Left cardiac atrium (tissue), 4 donors: ENCODE results near the gene NLRC3. TPM values are rescaled to one million over a fixed set of nuclear protein-coding genes. Genes with fewer than 3 reads are reported as not detected.

Source experiments
- ATAC-seq, 2 donors: fragments of 200-7000 bp; cut with Tn5 transposase; one replicate each; pipeline ENCODE4 v1.9.1; 2020; ENCODE audit warnings: mild to moderate bottlenecking in 2 of 2, moderate library complexity in 2 of 2
- DNase-seq: peaks from one replicate; pipeline ENCODE4 v3.0.0-alpha.2; 2020
- intact Hi-C, 2 donors: fragments of 100-400 bp; cut with DNase I; formaldehyde crosslinking; loops; one replicate each; pipeline versions ENCODE4 v1.14.1 to v1.15.1; 2022 to 2023
- total RNA-seq, 2 donors: library from RNA; stranded (reverse); fragmentation: NEBNext Ultra II Directional; extraction: Animal tissue kit (Norgen Biotek cat#: 25700); gene quantifications; one replicate each; pipeline ENCODE4 v1.2.1, GENCODE V29; 2021
- donor health status: DM: no; HTN: yes; CAD: no.
- donor health status: DM: no; HTN: yes; CAD: no; lungs with severe emphysema.
- donor health status: DM: yes; HTN: yes; CAD: no.
- donor health status: Dilated cardiomyopathy.

Gene NLRC3
- total RNA-seq, 2 donors from 2014 or later = 0.81 to 1.0 TPM

- DNase-seq = no peak
- ATAC-seq = no peak
- intact Hi-C loops = no loop called here
Measured at GRCh38 chr16:3562914-3563480, 14.2 kb downstream of the NLRC3 start.

- DNase-seq = no peak
- intact Hi-C loops = no loop called here
- no peak for ATAC-seq
Measured at GRCh38 chr16:3561626-3562025, 15.6 kb downstream of the NLRC3 start.

- DNase-seq = no peak
- no peak for ATAC-seq
- intact Hi-C loops = no loop called here
Measured at GRCh38 chr16:3554351-3554928, 22.8 kb downstream of the NLRC3 start.

GRCh38 chr16:3553138-3553923 lies 23.9 kb downstream of the NLRC3 start:
- ATAC-seq = no peak
- intact Hi-C loops = no loop called here
- no peak for DNase-seq

- ATAC-seq = no peak
- no peak for DNase-seq
- intact Hi-C loops = no loop called here
Measured at GRCh38 chr16:3550851-3551847, 26.1 kb downstream of the NLRC3 start.

- DNase-seq (no peak), ATAC-seq (no peak)
- intact Hi-C loops = no loop called here
Measured at GRCh38 chr16:3549906-3550305, 27.3 kb downstream of the NLRC3 start.

GRCh38 chr16:3548859-3549258 lies 28.3 kb downstream of the NLRC3 start:
- intact Hi-C loops = no loop called here
- DNase-seq (no peak), ATAC-seq (no peak)

GRCh38 chr16:3548445-3548844 lies 28.8 kb downstream of the NLRC3 start:
- DNase-seq (no peak), ATAC-seq (peak in 1 of 2 donors; percentile 11)
- intact Hi-C loops = no loop called here

GRCh38 chr16:3546986-3547682 lies 30.1 kb downstream of the NLRC3 start:
- DNase-seq (no peak), ATAC-seq (no peak)
- intact Hi-C loops = no loop called here

GRCh38 chr16:3542601-3543373 lies 34.4 kb downstream of the NLRC3 start:
- ATAC-seq = peak in 1 of 2 donors; percentile 13
- no peak for DNase-seq
- intact Hi-C loops = no loop called here

- ATAC-seq = no peak
- intact Hi-C loops = no loop called here
- no peak for DNase-seq
Measured at GRCh38 chr16:3541527-3542155, 35.6 kb downstream of the NLRC3 start.

GRCh38 chr16:3538222-3538621 lies 39.0 kb downstream of the NLRC3 start:
- intact Hi-C loops = loop anchor here in 1 of 2 donors (10.0 kb wide), 1 partner anchor 67 kb away; no protein-coding TSS in a partner anchor

GRCh38 chr16:3536851-3537250 lies 40.4 kb downstream of the NLRC3 start:
- DNase-seq = no peak
- intact Hi-C loops = loop anchor here in 1 of 2 donors (10.0 kb wide), 1 partner anchor 68 kb away; no protein-coding TSS in a partner anchor
- peak; percentile 25 to 79 for ATAC-seq

More at GRCh38 chr16:3538222-3538621, 39.0 kb downstream of the NLRC3 start:
- ATAC-seq (no peak), DNase-seq (no peak)

GRCh38 chr16:3536271-3536731 lies 40.9 kb downstream of the NLRC3 start:
- DNase-seq (no peak), ATAC-seq (no peak)
- intact Hi-C loops = loop anchor here in 1 of 2 donors (10.0 kb wide), 1 partner anchor 68 kb away; no protein-coding TSS in a partner anchor

- intact Hi-C loops = loop anchor here in 1 of 2 donors (10.0 kb wide), 1 partner anchor 71 kb away; no protein-coding TSS in a partner anchor
- DNase-seq (no peak), ATAC-seq (no peak)
Measured at GRCh38 chr16:3534126-3534525, 43.1 kb downstream of the NLRC3 start.

GRCh38 chr16:3532741-3533140 lies 44.5 kb downstream of the NLRC3 start:
- intact Hi-C loops = loop anchor here in 1 of 2 donors (10.0 kb wide), 1 partner anchor 72 kb away; no protein-coding TSS in a partner anchor
- ATAC-seq = no peak
- no peak for DNase-seq

GRCh38 chr16:3530371-3530914 lies 46.8 kb downstream of the NLRC3 start:
- intact Hi-C loops = loop anchor here in 1 of 2 donors (10.0 kb wide), 1 partner anchor 74 kb away; no protein-coding TSS in a partner anchor
- DNase-seq = no peak
- ATAC-seq = no peak
